ENCODE measurements around the gene ATP13A2.
"Not testable (repeated sequence)": the region's sequence is repeated elsewhere in the genome, so short reads cannot be mapped to it uniquely, and the experiment has no call there.

ATP13A2 gene

GRCh38 chr1:16979475-16980327, 32.0 kb downstream of the ATP13A2 start:
- no peak for DNase-seq (ENCODE audit: low spot score)

- no peak for DNase-seq (ENCODE audit: low spot score)
These were observed 32.9 kb downstream of the ATP13A2 start for GRCh38 chr1:16978567-16979474.

- no peak for DNase-seq (ENCODE audit: low spot score)
These were observed 33.6 kb downstream of the ATP13A2 start for GRCh38 chr1:16978139-16978538.

GRCh38 chr1:16977377-16977776, 34.4 kb downstream of the ATP13A2 start:
- no peak for DNase-seq (ENCODE audit: low spot score)

GRCh38 chr1:16976966-16977365, 34.8 kb downstream of the ATP13A2 start:
- DNase-seq (ENCODE audit: low spot score) = no peak

- DNase-seq (ENCODE audit: low spot score) = no peak
These were observed 35.9 kb downstream of the ATP13A2 start for GRCh38 chr1:16975838-16976237.

- no peak for DNase-seq (ENCODE audit: low spot score)
These were observed 36.5 kb downstream of the ATP13A2 start for GRCh38 chr1:16975211-16975610.

GRCh38 chr1:16973215-16973614, 38.5 kb downstream of the ATP13A2 start:
- DNase-seq (ENCODE audit: low spot score) = no peak

- no peak for DNase-seq (ENCODE audit: low spot score)
These were observed 39.4 kb downstream of the ATP13A2 start for GRCh38 chr1:16972189-16972895.

- DNase-seq (ENCODE audit: low spot score) = no peak
These were observed 40.2 kb downstream of the ATP13A2 start for GRCh38 chr1:16971341-16972188.

- no peak for DNase-seq (ENCODE audit: low spot score)
These were observed 41.4 kb downstream of the ATP13A2 start for GRCh38 chr1:16970132-16970910.

- no peak for DNase-seq (ENCODE audit: low spot score)
These were observed 42.1 kb downstream of the ATP13A2 start for GRCh38 chr1:16969651-16970050.

- no peak for DNase-seq (ENCODE audit: low spot score)
These were observed 42.6 kb downstream of the ATP13A2 start for GRCh38 chr1:16969057-16969611.

GRCh38 chr1:16968372-16968771, 43.4 kb downstream of the ATP13A2 start:
- no peak for DNase-seq (ENCODE audit: low spot score)

GRCh38 chr1:16967962-16968361, 43.8 kb downstream of the ATP13A2 start:
- no peak for DNase-seq (ENCODE audit: low spot score)

GRCh38 chr1:16967095-16967575, 44.6 kb downstream of the ATP13A2 start:
- no peak for DNase-seq (ENCODE audit: low spot score)

- DNase-seq (ENCODE audit: low spot score) = no peak
These were observed 45.4 kb downstream of the ATP13A2 start for GRCh38 chr1:16966282-16966681.

GRCh38 chr1:16965486-16966067, 46.2 kb downstream of the ATP13A2 start:
- DNase-seq (ENCODE audit: low spot score) = no peak

GRCh38 chr1:16964169-16964568, 47.6 kb downstream of the ATP13A2 start:
- DNase-seq (ENCODE audit: low spot score) = not testable (repeated sequence)
